ENCODE data around the gene CREB3L4.
"Not testable (repeated sequence)": the region's sequence is repeated elsewhere in the genome, so short reads cannot be mapped to it uniquely, and the experiment has no call there.

Gene CREB3L4

DNA sequence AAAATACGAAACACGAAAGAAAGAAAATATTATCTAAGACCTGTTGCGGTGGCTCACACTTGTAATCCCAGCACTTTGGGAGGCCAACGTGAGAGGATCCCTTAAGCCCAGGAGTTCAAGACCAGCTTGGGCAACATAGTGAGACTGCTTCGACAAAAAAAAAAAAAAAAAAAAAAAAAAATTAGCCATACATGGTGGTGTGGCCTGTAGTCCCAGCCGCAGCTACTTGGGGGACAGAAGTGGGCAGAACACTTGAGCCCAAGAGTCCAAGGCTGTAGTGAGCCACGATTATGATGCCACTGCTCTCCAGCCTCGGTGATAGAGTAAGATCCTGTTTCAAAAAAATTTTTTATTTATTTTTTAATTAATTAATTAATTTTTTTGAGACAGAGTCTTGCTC lies 19.9 kb downstream of the CREB3L4 start:
- DNase-seq = no peak

- peak; percentile 97 for DNase-seq
Observed at GRCh38 chr1:153990468-153991150, 22.9 kb downstream of the CREB3L4 start, which contains the start of gene RPS27. RPS27 (plus strand) TSS chr1:153990762; CDS start chr1:153990797, 35 bp downstream.

GRCh38 chr1:153991151-153991630 lies 23.5 kb downstream of the CREB3L4 start:
- no peak for DNase-seq

DNA sequence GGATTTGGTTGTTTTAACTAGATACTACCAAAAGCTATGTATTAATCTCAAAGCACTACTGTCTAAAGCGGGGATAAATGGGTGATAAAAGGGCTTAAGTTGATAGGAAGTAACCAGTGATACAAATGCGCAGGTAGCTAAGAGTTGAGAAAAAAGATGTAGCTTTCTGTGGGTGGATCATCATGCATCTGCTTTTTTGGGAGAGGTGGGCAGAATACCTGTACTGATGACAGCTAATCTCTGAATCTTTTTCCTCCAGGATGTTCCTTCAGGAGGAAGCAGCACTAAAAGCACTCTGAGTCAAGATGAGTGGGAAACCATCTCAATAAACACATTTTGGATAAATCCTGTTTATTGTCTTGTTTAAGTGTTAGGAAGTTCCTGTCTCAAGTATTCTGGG lies 24.1 kb downstream of the CREB3L4 start:
- DNase-seq = no peak

GRCh38 chr1:153995202-153995601 lies 27.5 kb downstream of the CREB3L4 start:
- DNase-seq = no peak

DNA sequence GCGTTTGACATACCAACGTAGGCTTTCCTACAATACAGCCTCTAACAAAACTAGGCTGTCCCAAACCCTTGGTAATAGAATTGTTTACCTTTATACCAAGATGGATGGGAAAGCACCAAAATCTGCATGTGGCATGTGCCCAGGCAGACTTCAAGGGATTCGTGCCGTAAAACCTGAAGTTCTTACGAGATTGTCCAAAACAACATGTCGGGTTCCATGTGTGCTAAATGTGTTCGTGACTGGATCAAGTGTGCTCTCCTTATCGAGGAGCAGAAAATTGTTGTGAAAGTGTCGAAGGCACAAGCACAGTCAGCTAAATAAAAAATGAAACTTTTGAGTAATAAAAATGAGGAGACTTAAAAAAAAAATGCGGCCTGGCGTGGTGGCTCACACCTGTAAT lies 27.9 kb downstream of the CREB3L4 start:
- DNase-seq = no peak

DNA sequence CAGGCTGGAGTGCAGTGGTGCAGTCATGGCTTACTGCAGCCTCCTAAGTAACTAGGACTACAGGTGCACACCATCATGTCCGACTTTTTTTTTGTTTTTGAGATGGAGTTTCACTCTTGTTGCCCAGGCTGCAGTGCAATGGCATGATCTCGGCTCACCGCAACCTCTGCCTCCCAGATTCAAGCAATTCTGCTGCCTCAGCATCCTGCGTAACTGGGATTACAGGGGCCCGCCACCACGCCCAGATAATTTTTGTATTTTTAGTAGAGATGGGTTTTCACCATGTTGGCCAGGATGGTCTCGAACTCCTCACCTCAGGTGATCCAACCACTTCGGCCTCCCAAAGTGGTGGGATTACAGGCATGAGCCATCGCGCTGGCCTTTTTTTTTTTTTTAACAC lies 29.2 kb downstream of the CREB3L4 start:
- DNase-seq = not testable (repeated sequence)

GRCh38 chr1:154000420-154000819 lies 32.7 kb downstream of the CREB3L4 start:
- DNase-seq = no peak

- DNase-seq = no peak
Observed at GRCh38 chr1:154006136-154006535, 38.4 kb downstream of the CREB3L4 start.

GRCh38 chr1:154012129-154012528 lies 44.4 kb downstream of the CREB3L4 start:
- no peak for DNase-seq

- DNase-seq = not testable (repeated sequence)
Observed at GRCh38 chr1:154012543-154012942, 44.8 kb downstream of the CREB3L4 start.

DNA sequence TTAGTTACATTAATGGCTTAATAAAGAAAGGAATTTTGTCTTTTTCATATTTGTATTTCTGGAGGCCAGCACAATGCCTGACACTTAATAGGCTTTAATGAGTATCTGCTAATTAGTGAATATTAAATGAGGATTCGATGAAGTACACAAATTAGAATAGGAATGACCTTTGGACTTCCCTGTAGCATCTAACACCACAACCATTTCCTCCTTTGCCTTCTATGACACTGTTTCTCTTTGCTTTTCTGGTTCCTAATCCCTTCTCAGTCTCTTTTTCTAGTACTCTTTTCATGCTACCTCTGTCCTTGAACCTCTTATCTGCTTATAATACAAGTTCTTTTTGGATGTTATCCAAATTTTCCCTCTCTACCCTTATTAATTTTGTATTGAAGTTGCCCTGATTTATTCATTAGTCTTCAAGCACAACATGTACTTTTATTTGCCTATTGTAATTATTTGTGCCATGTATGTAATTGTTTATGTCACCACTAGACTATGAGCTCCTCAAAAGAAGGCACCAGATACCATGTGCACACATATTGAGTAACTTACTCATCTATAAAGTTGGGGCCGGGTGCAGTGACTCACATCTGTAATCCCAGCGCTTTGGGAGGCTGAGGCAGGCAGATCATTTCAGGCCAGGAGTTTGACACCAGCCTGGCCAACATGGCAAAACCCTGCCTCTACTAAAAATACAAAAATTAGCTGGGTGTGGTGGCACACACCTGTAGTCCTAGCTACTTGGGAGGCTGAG lies 46.6 kb downstream of the CREB3L4 start:
- no peak for DNase-seq

- DNase-seq = no peak
Observed at GRCh38 chr1:154019269-154019668, 51.6 kb downstream of the CREB3L4 start.

DNA sequence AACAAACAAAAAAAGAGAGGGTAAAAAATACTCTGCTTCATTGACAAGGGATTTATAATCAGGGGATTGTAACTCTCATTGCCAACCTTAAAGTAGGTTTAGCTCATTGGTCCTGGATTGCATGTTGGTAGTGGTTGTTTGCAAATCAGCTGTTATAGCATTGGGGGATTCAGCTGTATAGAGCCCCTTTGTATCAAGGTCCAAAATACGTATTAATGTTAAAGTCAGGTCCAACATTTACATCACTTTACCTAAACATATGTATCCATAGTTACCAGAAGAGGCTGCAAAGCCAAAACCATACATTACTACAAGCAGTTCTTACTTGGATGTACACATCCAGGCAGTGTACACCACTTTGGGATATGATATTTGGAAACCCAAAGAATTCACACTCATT lies 52.2 kb downstream of the CREB3L4 start:
- DNase-seq = no peak

Measured in NCI-H2171 (cell line).